Panc1 (cell line): ENCODE results near the gene KCNAB3.

Experiments used
- CTCF ChIP-seq: fragments of 450-650 bp; IDR thresholded peaks from 2 replicates; pipeline ENCODE4 v1.5.1; 2017; ENCODE audit warnings: mild to moderate bottlenecking
- POLR2AphosphoS5 ChIP-seq: IDR thresholded peaks from 2 replicates; pipeline ENCODE4 v1.6.1; 2012; ENCODE audit warnings: mild to moderate bottlenecking, low read depth, low read length, moderate library complexity
- SIN3A ChIP-seq: IDR thresholded peaks from 2 replicates; pipeline ENCODE4 v1.6.1; 2012; ENCODE audit warnings: low read depth, mild to moderate bottlenecking, low read length, moderate library complexity, borderline replicate concordance; ENCODE audit not compliant: insufficient read depth
- TCF7L2 ChIP-seq: IDR thresholded peaks from 2 replicates; pipeline ENCODE4 v1.6.1; 2011; ENCODE audit warnings: mild to moderate bottlenecking, low read depth, low read length, inconsistent platforms
- TF ChIP-seq, protein P1 (sequence below), 2 experiments: IDR thresholded peaks; 2 replicates each; pipeline ENCODE4 v1.6.1; 2011 to 2012; ENCODE audit warnings: low read depth in 2 of 2, control low read depth in 1 of 2, low read length in 1 of 2, mild to moderate bottlenecking in 1 of 2, moderate library complexity in 1 of 2; ENCODE audit not compliant: insufficient read depth in 1 of 2

DNA sequence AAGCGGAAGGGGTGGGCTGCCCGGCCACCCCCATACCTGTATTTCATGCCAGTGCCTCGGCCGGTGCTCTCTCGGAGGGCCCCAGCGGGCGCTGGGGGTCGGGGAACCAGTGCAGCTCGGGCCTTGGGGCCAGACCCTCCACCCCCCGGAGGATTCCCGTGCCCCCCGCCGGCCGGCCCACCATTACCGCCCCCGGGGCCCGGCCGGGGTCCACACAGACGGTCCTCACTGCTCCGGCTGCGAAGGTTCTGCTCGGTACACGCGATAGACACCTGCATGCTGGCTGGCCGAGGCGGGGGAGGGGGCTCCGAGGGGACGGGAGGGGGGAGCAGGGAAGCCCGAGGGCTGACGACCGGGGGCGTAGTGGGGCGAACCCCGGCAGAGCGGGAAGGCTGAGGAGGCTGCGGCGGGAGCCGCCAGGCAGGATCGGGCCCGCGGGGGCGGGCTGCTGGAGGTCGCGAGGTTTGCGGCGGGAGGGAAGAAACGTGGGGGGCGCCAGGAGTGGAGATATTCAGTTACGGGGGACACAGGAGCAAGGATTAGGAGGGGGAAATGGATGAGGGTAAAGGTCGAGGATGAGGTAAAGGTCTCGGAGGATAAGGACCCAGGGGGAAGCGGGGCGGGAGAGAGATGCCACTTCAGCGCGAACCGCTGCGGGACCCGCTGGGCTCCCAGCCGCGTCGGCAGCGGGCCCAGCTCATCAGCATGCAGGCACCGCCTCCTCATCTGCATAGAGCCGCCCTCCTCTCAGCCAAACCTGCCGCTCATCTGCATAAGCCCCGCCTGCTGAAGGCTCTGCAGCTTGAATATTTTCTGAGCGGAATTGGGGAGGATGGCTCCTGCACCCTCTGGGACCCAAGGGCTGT is at the start of gene KCNAB3:
- TF ChIP-seq CTCF = no peak
- TF ChIP-seq SIN3A = no peak
- TF ChIP-seq POLR2AphosphoS5 = no peak
- TF ChIP-seq, protein P1, sequence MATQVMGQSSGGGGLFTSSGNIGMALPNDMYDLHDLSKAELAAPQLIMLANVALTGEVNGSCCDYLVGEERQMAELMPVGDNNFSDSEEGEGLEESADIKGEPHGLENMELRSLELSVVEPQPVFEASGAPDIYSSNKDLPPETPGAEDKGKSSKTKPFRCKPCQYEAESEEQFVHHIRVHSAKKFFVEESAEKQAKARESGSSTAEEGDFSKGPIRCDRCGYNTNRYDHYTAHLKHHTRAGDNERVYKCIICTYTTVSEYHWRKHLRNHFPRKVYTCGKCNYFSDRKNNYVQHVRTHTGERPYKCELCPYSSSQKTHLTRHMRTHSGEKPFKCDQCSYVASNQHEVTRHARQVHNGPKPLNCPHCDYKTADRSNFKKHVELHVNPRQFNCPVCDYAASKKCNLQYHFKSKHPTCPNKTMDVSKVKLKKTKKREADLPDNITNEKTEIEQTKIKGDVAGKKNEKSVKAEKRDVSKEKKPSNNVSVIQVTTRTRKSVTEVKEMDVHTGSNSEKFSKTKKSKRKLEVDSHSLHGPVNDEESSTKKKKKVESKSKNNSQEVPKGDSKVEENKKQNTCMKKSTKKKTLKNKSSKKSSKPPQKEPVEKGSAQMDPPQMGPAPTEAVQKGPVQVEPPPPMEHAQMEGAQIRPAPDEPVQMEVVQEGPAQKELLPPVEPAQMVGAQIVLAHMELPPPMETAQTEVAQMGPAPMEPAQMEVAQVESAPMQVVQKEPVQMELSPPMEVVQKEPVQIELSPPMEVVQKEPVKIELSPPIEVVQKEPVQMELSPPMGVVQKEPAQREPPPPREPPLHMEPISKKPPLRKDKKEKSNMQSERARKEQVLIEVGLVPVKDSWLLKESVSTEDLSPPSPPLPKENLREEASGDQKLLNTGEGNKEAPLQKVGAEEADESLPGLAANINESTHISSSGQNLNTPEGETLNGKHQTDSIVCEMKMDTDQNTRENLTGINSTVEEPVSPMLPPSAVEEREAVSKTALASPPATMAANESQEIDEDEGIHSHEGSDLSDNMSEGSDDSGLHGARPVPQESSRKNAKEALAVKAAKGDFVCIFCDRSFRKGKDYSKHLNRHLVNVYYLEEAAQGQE (IDR thresholded peaks at IDR 0.05; ENCODE audit: insufficient read depth in 1 of 2, low read depth in 2 of 2, low read length in 1 of 2) = no peak
- TF ChIP-seq TCF7L2 = no peak
